ENCODE results near the gene PHKB. TPM values are rescaled to one million over a fixed set of nuclear protein-coding genes. Genes with fewer than 3 reads are reported as not detected.

The PHKB gene
- total RNA-seq, 1 donor from 2014 or later = 49.6 TPM

- H3K4me1 Mint-ChIP-seq (ENCODE audit: low read depth, unreplicated experiment) = peaks cover 5% of the 10 kb centered on the region
- no peaks in the 10 kb centered on the region for H3K27me3 Mint-ChIP-seq (ENCODE audit: low read depth, unreplicated experiment)
- no peak overlapping the region for H2AFZ ChIP-seq (ENCODE audit: low read depth, low read length)
- H3K4me3 Mint-ChIP-seq (ENCODE audit: unreplicated experiment) = no peak overlapping the region
- H3K4me2 ChIP-seq (ENCODE audit: low read length) = no peak overlapping the region
- H3K9me3 Mint-ChIP-seq (ENCODE audit: unreplicated experiment) = no peaks in the 10 kb centered on the region
- H3K9me3 ChIP-seq (ENCODE audit: insufficient read depth, low read depth, low read length) = no peaks in the 10 kb centered on the region
- FAIRE-seq (no peak), DNase-seq (ENCODE audit: low read depth) (no peak)
- H3K4me1 ChIP-seq (ENCODE audit: insufficient read depth, low read length) = peaks cover 6% of the 10 kb centered on the region
- H3K4me3 ChIP-seq (ENCODE audit: insufficient read depth, low read depth, low read length) = no peak overlapping the region
- H3K36me3 ChIP-seq (ENCODE audit: insufficient read depth, low read length) = no peaks in the 10 kb centered on the region
- no peaks in the 10 kb centered on the region for H3K79me2 ChIP-seq (ENCODE audit: insufficient read depth, low read length)
- no peaks in the 10 kb centered on the region for H3K36me3 Mint-ChIP-seq (ENCODE audit: low read depth, unreplicated experiment)
- no peaks in the 10 kb centered on the region for H3K27me3 ChIP-seq (ENCODE audit: insufficient read depth, low read length)
- H4K20me1 ChIP-seq (ENCODE audit: insufficient read depth, low read length) = no peaks in the 10 kb centered on the region
- no peak overlapping the region for H3K27ac ChIP-seq (ENCODE audit: low read depth, low read length)
- no peak overlapping the region for H3K9ac ChIP-seq (ENCODE audit: low read length)
- TF ChIP-seq EZH2 (IDR thresholded peaks at IDR 0.05; ENCODE audit: insufficient read depth, low read length) = no peak
- TF ChIP-seq CTCF (IDR thresholded peaks at IDR 0.05; ENCODE audit: insufficient read depth, low read depth, low read length) = no peak
- H3K27ac Mint-ChIP-seq (ENCODE audit: unreplicated experiment) = no peak overlapping the region
Observed at GRCh38 chr16:47622451-47623176, 161.5 kb downstream of the PHKB start.

- Histone ChIP-seq H3K9me3 (ENCODE audit: insufficient read depth, low read depth, low read length) (no peaks in the 10 kb centered on the region), H3K4me3 (ENCODE audit: insufficient read depth, low read depth, low read length) (no peak overlapping the region), H3K4me2 (ENCODE audit: low read length) (no peak overlapping the region), H3K9ac (ENCODE audit: low read length) (no peak overlapping the region), H3K27me3 (ENCODE audit: insufficient read depth, low read length) (no peaks in the 10 kb centered on the region), H3K79me2 (ENCODE audit: insufficient read depth, low read length) (no peaks in the 10 kb centered on the region), H3K4me1 (ENCODE audit: insufficient read depth, low read length) (no peaks in the 10 kb centered on the region), H2AFZ (ENCODE audit: low read depth, low read length) (no peak overlapping the region), H3K36me3 (ENCODE audit: insufficient read depth, low read length) (no peaks in the 10 kb centered on the region), H4K20me1 (ENCODE audit: insufficient read depth, low read length) (no peaks in the 10 kb centered on the region), H3K27ac (ENCODE audit: low read depth, low read length) (no peak overlapping the region)
- H3K9me3 Mint-ChIP-seq (ENCODE audit: unreplicated experiment) = no peaks in the 10 kb centered on the region
- H3K27me3 Mint-ChIP-seq (ENCODE audit: low read depth, unreplicated experiment) = no peaks in the 10 kb centered on the region
- no peak overlapping the region for H3K4me3 Mint-ChIP-seq (ENCODE audit: unreplicated experiment)
- no peaks in the 10 kb centered on the region for H3K4me1 Mint-ChIP-seq (ENCODE audit: low read depth, unreplicated experiment)
- TF ChIP-seq CTCF (IDR thresholded peaks at IDR 0.05; ENCODE audit: insufficient read depth, low read depth, low read length) (no peak), EZH2 (IDR thresholded peaks at IDR 0.05; ENCODE audit: insufficient read depth, low read length) (no peak)
- H3K36me3 Mint-ChIP-seq (ENCODE audit: low read depth, unreplicated experiment) = no peaks in the 10 kb centered on the region
- H3K27ac Mint-ChIP-seq (ENCODE audit: unreplicated experiment) = no peak overlapping the region
- FAIRE-seq (peak; percentile 41), DNase-seq (ENCODE audit: low read depth) (no peak)
Observed at GRCh38 chr16:47624563-47624962, 163.4 kb downstream of the PHKB start.

- Histone ChIP-seq H3K4me2 (ENCODE audit: low read length) (no peak overlapping the region), H3K79me2 (ENCODE audit: insufficient read depth, low read length) (no peaks in the 10 kb centered on the region), H4K20me1 (ENCODE audit: insufficient read depth, low read length) (no peaks in the 10 kb centered on the region), H2AFZ (ENCODE audit: low read depth, low read length) (no peak overlapping the region), H3K9ac (ENCODE audit: low read length) (no peak overlapping the region), H3K36me3 (ENCODE audit: insufficient read depth, low read length) (no peaks in the 10 kb centered on the region), H3K4me1 (ENCODE audit: insufficient read depth, low read length) (no peaks in the 10 kb centered on the region), H3K9me3 (ENCODE audit: insufficient read depth, low read depth, low read length) (no peaks in the 10 kb centered on the region), H3K4me3 (ENCODE audit: insufficient read depth, low read depth, low read length) (no peak overlapping the region), H3K27ac (ENCODE audit: low read depth, low read length) (no peak overlapping the region), H3K27me3 (ENCODE audit: insufficient read depth, low read length) (no peaks in the 10 kb centered on the region)
- DNase-seq (ENCODE audit: low read depth) (no peak), FAIRE-seq (no peak)
- TF ChIP-seq CTCF (IDR thresholded peaks at IDR 0.05; ENCODE audit: insufficient read depth, low read depth, low read length) (no peak), EZH2 (IDR thresholded peaks at IDR 0.05; ENCODE audit: insufficient read depth, low read length) (no peak)
- no peak overlapping the region for H3K4me3 Mint-ChIP-seq (ENCODE audit: unreplicated experiment)
- H3K4me1 Mint-ChIP-seq (ENCODE audit: low read depth, unreplicated experiment) = no peaks in the 10 kb centered on the region
- no peaks in the 10 kb centered on the region for H3K36me3 Mint-ChIP-seq (ENCODE audit: low read depth, unreplicated experiment)
- H3K9me3 Mint-ChIP-seq (ENCODE audit: unreplicated experiment) = no peaks in the 10 kb centered on the region
- no peak overlapping the region for H3K27ac Mint-ChIP-seq (ENCODE audit: unreplicated experiment)
- H3K27me3 Mint-ChIP-seq (ENCODE audit: low read depth, unreplicated experiment) = no peaks in the 10 kb centered on the region
Observed at GRCh38 chr16:47625115-47625567, 164.0 kb downstream of the PHKB start.
